ENCODE data around the gene GPBP1L1.

GPBP1L1 gene

GRCh38 chr1:45584351-45585109 is 101.8 kb downstream of the GPBP1L1 start:
- peak; percentile 92 for DNase-seq

GRCh38 chr1:45583666-45584350 is 102.5 kb downstream of the GPBP1L1 start, which contains the start of gene NASP:
Gene NASP, plus strand, starts transcription at chr1:45584041. Its CDS starts 106 bp downstream, at chr1:45584147.
- DNase-seq, result peak; percentile 97

GRCh38 chr1:45583264-45583665 is 103.1 kb downstream of the GPBP1L1 start:
- DNase-seq, result peak; percentile 94
